Eye (tissue), 1 donor: Measurements from ENCODE around the gene AGFG2.
"Not testable (repeated sequence)": the region's sequence is repeated elsewhere in the genome, so short reads cannot be mapped to it uniquely, and the experiment has no call there.

ENCODE experiments used
- DNase-seq: peaks from one replicate; pipeline ENCODE4 v3.0.0-alpha.2; 2015

Gene AGFG2

GRCh38 chr7:100538654-100539435 lies at the start of gene AGFG2:
Gene AGFG2, plus strand, starts transcription at chr7:100539203. Its CDS starts 144 bp downstream, at chr7:100539347.
- peak; percentile 100 for DNase-seq

GRCh38 chr7:100489824-100490223 lies 49.2 kb upstream of the AGFG2 start:
- DNase-seq = peak; percentile 99

- DNase-seq = no peak
These were observed 48.4 kb upstream of the AGFG2 start for GRCh38 chr7:100490483-100491191.

- no peak for DNase-seq
These were observed 47.8 kb upstream of the AGFG2 start for GRCh38 chr7:100491192-100491578.

GRCh38 chr7:100492738-100493475 lies 46.1 kb upstream of the AGFG2 start:
- no peak for DNase-seq

GRCh38 chr7:100493476-100494264 lies 45.3 kb upstream of the AGFG2 start:
- DNase-seq = peak; percentile 69

GRCh38 chr7:100496509-100496908 lies 42.5 kb upstream of the AGFG2 start:
- DNase-seq = no peak

GRCh38 chr7:100500743-100501142 lies 38.3 kb upstream of the AGFG2 start:
- not testable (repeated sequence) for DNase-seq

GRCh38 chr7:100504031-100504430 lies 35.0 kb upstream of the AGFG2 start:
- DNase-seq = not testable (repeated sequence)

GRCh38 chr7:100504887-100505611 lies 34.0 kb upstream of the AGFG2 start:
- DNase-seq = no peak

GRCh38 chr7:100506356-100506923 lies 32.6 kb upstream of the AGFG2 start:
- DNase-seq = no peak

GRCh38 chr7:100509231-100509630 lies 29.8 kb upstream of the AGFG2 start:
- peak; percentile 45 for DNase-seq

- DNase-seq = no peak
These were observed 28.4 kb upstream of the AGFG2 start for GRCh38 chr7:100510437-100511239.

- DNase-seq = no peak
These were observed 25.7 kb upstream of the AGFG2 start for GRCh38 chr7:100513212-100513810.

GRCh38 chr7:100515072-100515532 lies 23.9 kb upstream of the AGFG2 start:
- DNase-seq = peak; percentile 45

GRCh38 chr7:100516135-100516812 lies 22.7 kb upstream of the AGFG2 start:
- peak; percentile 63 for DNase-seq

- DNase-seq = no peak
These were observed 21.7 kb upstream of the AGFG2 start for GRCh38 chr7:100517305-100517704.

- no peak for DNase-seq
These were observed 19.4 kb upstream of the AGFG2 start for GRCh38 chr7:100519580-100519979.

- no peak for DNase-seq
These were observed 18.9 kb upstream of the AGFG2 start for GRCh38 chr7:100520138-100520537.

- no peak for DNase-seq
These were observed 17.9 kb upstream of the AGFG2 start for GRCh38 chr7:100521076-100521475.
